Measurements from ENCODE around the gene SIGLEC12. TPM values are rescaled to one million over a fixed set of nuclear protein-coding genes. Genes with fewer than 3 reads are reported as not detected.

Gene SIGLEC12
- total and polyA plus RNA-seq, 9 of the 15 experiments (the other 6 are each of a cell fraction or from before 2014, with no cell fraction given): 0.08 to 1.3 (median 0.54) TPM

DNA sequence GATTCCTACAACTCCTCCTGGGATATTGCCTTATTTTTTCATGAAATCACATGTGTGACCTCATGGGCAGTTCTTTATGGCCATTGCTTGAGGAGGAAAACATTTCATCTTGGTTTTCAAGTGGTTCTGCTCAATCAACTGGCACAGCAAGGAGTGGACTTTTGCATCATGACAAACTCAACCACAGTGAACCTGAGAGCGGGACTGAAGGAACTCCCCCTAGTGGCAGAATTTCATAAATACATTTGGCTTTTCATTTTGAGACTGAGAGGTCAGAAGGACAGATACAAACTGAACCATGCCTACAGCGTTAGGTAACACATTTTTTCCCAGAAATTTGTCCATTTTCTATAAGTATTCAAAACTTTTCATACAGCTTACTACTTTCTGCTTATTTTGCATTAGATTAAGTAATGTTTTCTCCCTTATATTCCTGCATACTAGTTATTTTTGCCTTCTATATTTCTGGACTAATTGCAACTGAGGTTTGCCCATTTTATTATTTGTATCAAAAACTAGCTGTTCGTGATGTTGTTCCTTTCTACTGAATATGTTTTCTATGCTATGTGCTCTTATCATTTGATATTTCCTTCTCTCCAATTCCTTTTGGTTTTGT lies 13.4 kb upstream of the SIGLEC12 start (continued):
- TF ChIP-seq CREBBP (IDR thresholded peaks at IDR 0.05; ENCODE audit: low read depth, low read length) (no peak), ZNF696 (CRISPR knock-in tag; conservative IDR thresholded peaks at IDR 0.05) (no peak), MYC (IDR thresholded peaks at IDR 0.05; ENCODE audit: low read depth, low read length) (0 out of 2 replicates have a peak, but pooled peaks have one; percentile 14), MYC (CRISPR knock-in tag; IDR thresholded peaks at IDR 0.05; ENCODE audit: borderline replicate concordance, low read depth) (no peak), SP1 (CRISPR knock-in tag; IDR thresholded peaks at IDR 0.05) (peak; percentile 29; the same call in 1 of the 2 replicates)

DNA sequence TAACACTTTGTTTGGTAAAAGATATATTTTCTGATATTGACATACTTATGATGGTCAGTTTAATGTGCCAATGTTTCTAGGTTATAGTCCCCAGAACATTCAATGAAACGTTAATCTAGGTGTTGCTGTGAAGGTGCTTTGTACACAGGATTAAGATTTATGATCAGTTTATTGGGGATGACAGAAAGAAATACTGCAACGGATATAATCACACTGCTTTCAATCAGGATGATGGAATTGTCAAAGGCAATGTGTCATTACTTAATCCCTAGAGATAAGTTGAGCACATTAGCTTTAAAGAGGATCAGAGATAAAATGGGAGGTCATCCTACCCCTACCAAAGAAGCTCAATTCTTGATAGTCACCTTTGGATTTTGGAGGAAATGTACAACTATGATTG lies 12.4 kb upstream of the SIGLEC12 start:
- in situ Hi-C loops (cut with MboI) (no loop called here), intact Hi-C loops (cut with micrococcal nuclease) (loop anchor here (2.0 kb wide), 1 partner anchor 41 kb away; no protein-coding TSS in a partner anchor)
- Histone ChIP-seq H3K27ac (ENCODE audit: extremely low read depth, low read depth, low read length) (no peak overlapping the region), H3K4me3 (no peak overlapping the region), H3K9me1 (ENCODE audit: control insufficient read depth, insufficient read depth, low read length) (no peaks in the 10 kb centered on the region), H3K4me1 (replicated peaks in 1 of 2; ENCODE audit: control insufficient read depth in 2 of 2, insufficient read depth in 2 of 2, low read length in 2 of 2) (peaks cover 17 to 25% of the 10 kb centered on the region in 2 experiments), H3K79me2 (ENCODE audit: control insufficient read depth, insufficient read depth, low read length) (peaks cover 4% of the 10 kb centered on the region; the same call in 1 of the 3 replicates), H3K27me3 (ENCODE audit: control insufficient read depth in 2 of 2, insufficient read depth in 2 of 2, low read length in 2 of 2) (no peaks in the 10 kb centered on the region), H4K20me1 (replicated peaks; ENCODE audit: control insufficient read depth, insufficient read depth, low read length) (no peaks in the 10 kb centered on the region), H3K9ac (ENCODE audit: insufficient read depth in 1 of 2, low read depth in 2 of 2, low read length in 2 of 2) (no peak overlapping the region), H3K9me3 (replicated peaks; ENCODE audit: control insufficient read depth, insufficient read depth, low read depth, low read length) (peaks cover 5% of the 10 kb centered on the region; the same call in 1 of the 2 replicates), H3K4me2 (ENCODE audit: insufficient read depth, low read length) (no peak overlapping the region), H3K36me3 (ENCODE audit: control insufficient read depth, insufficient read depth, low read length) (no peaks in the 10 kb centered on the region), H2AFZ (ENCODE audit: low read depth, low read length) (no peak overlapping the region)
- CTCF ChIA-PET (ENCODE audit: low intra/inter-chr PET ratio): no interaction called here
- no TSS peak for BruUV-seq (replicated peaks)
- ATAC-seq: no peak
- no peak for DNase-seq (ENCODE audit: extremely low read depth in 1 of 4, low spot score in 3 of 4)
- POLR2A ChIA-PET: interaction anchor here (0.6 kb wide), 2 partner anchors 11 to 312 kb away, joined by 3 to 4 read pairs; no protein-coding TSS in a partner anchor
- WGBS (ENCODE audit: insufficient coverage, low coverage, missing lambda C conversion rate): 10% methylated on average over 2 of the region's 2 CpGs
- no peak for FAIRE-seq
- TF ChIP-seq ZNF583 (CRISPR knock-in tag; IDR thresholded peaks at IDR 0.05) (no peak), RNF2 (IDR thresholded peaks at IDR 0.05) (no peak), TEAD4 (IDR thresholded peaks at IDR 0.05; ENCODE audit: low read length) (no peak), TEAD4 (CRISPR knock-in tag; IDR thresholded peaks at IDR 0.05; ENCODE audit: borderline replicate concordance) (no peak), KLF13 (tag; IDR thresholded peaks at IDR 0.05; ENCODE audit: borderline replicate concordance, low read depth) (no peak), HIVEP1 (CRISPR knock-in tag; IDR thresholded peaks at IDR 0.05) (no peak), ZNF24 (IDR thresholded peaks at IDR 0.05) (no peak), CBFA2T3 (IDR thresholded peaks at IDR 0.05) (0 out of 2 replicates have a peak, but pooled peaks have one; percentile 3), HNRNPK (IDR thresholded peaks at IDR 0.05; ENCODE audit: low read depth, low read length, poor library complexity, severe bottlenecking) (no peak), RBM15 (IDR thresholded peaks at IDR 0.05; ENCODE audit: insufficient read depth, low read length) (no peak), ZFX (CRISPR knock-in tag; IDR thresholded peaks at IDR 0.05) (no peak)
- TF ChIP-seq, protein P1, sequence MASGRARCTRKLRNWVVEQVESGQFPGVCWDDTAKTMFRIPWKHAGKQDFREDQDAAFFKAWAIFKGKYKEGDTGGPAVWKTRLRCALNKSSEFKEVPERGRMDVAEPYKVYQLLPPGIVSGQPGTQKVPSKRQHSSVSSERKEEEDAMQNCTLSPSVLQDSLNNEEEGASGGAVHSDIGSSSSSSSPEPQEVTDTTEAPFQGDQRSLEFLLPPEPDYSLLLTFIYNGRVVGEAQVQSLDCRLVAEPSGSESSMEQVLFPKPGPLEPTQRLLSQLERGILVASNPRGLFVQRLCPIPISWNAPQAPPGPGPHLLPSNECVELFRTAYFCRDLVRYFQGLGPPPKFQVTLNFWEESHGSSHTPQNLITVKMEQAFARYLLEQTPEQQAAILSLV (tag; IDR thresholded peaks at IDR 0.05): no peak
- TF ChIP-seq, protein P2, sequence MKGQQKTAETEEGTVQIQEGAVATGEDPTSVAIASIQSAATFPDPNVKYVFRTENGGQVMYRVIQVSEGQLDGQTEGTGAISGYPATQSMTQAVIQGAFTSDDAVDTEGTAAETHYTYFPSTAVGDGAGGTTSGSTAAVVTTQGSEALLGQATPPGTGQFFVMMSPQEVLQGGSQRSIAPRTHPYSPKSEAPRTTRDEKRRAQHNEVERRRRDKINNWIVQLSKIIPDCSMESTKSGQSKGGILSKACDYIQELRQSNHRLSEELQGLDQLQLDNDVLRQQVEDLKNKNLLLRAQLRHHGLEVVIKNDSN (CRISPR knock-in tag; IDR thresholded peaks at IDR 0.05): no peak
- TF ChIP-seq, protein P3, sequence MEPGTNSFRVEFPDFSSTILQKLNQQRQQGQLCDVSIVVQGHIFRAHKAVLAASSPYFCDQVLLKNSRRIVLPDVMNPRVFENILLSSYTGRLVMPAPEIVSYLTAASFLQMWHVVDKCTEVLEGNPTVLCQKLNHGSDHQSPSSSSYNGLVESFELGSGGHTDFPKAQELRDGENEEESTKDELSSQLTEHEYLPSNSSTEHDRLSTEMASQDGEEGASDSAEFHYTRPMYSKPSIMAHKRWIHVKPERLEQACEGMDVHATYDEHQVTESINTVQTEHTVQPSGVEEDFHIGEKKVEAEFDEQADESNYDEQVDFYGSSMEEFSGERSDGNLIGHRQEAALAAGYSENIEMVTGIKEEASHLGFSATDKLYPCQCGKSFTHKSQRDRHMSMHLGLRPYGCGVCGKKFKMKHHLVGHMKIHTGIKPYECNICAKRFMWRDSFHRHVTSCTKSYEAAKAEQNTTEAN (CRISPR knock-in tag; IDR thresholded peaks at IDR 0.05): no peak
- TF ChIP-seq, protein P4, sequence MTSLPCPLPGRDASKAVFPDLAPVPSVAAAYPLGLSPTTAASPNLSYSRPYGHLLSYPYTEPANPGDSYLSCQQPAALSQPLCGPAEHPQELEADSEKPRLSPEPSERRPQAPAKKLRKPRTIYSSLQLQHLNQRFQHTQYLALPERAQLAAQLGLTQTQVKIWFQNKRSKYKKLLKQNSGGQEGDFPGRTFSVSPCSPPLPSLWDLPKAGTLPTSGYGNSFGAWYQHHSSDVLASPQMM (CRISPR knock-in tag; IDR thresholded peaks at IDR 0.05): no peak

All from K562 (cell line).